HFFc6 (cell line): ENCODE measurements around the gene RGL4. TPM values are rescaled to one million over a fixed set of nuclear protein-coding genes. Genes with fewer than 3 reads are reported as not detected.
"Not testable (repeated sequence)": the region's sequence is repeated elsewhere in the genome, so short reads cannot be mapped to it uniquely, and the experiment has no call there.

ENCODE experiments used
- DNase-seq: peaks from one replicate; pipeline ENCODE4 v3.0.0-alpha.2; 2018
- H3K27ac Mint-ChIP-seq: 2 replicates; pipeline ENCODE4 v1.8.0; 2020; ENCODE audit warnings: mild to moderate bottlenecking, mixed read lengths
- H3K27me3 Mint-ChIP-seq: 2 replicates; pipeline ENCODE4 v1.8.0; 2021; ENCODE audit warnings: mild to moderate bottlenecking, moderate library complexity, mixed read lengths; ENCODE audit not compliant: insufficient read depth
- H3K36me3 Mint-ChIP-seq: 2 replicates; pipeline ENCODE4 v1.8.0; 2021; ENCODE audit warnings: low read depth, mixed read lengths
- H3K4me1 Mint-ChIP-seq: 2 replicates; pipeline ENCODE4 v1.8.0; 2020; ENCODE audit warnings: low read depth, mixed read lengths
- H3K4me3 Mint-ChIP-seq: 2 replicates; pipeline ENCODE4 v1.8.0; 2020; ENCODE audit warnings: mild to moderate bottlenecking, moderate library complexity, mixed read lengths
- H3K9me3 Mint-ChIP-seq: 2 replicates; pipeline ENCODE4 v1.8.0; 2020; ENCODE audit warnings: mild to moderate bottlenecking, mixed read lengths
- total RNA-seq, 6 experiments: library from RNA; stranded (reverse); fragmentation: NEBNext Ultra II Directional; extraction: Animal tissue kit (Norgen Biotek cat#: 25700); gene quantifications; 2 replicates in 1 of 6; 3 replicates in 5 of 6; pipeline ENCODE4 v1.2.3, GENCODE V29; 2021
- TF ChIP-seq, protein P1 (sequence below): fragments of 200-600 bp; sonication (generic); IDR thresholded peaks from 2 replicates; pipeline ENCODE4 v1.5.0; 2021; ENCODE audit warnings: antibody characterized with exemption, mild to moderate bottlenecking

The RGL4 gene
- total RNA-seq, 6 experiments from 2014 or later, result not detected

- H3K27ac Mint-ChIP-seq, result peak overlapping the region; percentile 81
- H3K36me3 Mint-ChIP-seq, result peaks cover 7% of the 10 kb centered on the region
- H3K27me3 Mint-ChIP-seq, result peaks cover 2% of the 10 kb centered on the region; the same call in 1 of the 2 replicates
- TF ChIP-seq, protein P1, sequence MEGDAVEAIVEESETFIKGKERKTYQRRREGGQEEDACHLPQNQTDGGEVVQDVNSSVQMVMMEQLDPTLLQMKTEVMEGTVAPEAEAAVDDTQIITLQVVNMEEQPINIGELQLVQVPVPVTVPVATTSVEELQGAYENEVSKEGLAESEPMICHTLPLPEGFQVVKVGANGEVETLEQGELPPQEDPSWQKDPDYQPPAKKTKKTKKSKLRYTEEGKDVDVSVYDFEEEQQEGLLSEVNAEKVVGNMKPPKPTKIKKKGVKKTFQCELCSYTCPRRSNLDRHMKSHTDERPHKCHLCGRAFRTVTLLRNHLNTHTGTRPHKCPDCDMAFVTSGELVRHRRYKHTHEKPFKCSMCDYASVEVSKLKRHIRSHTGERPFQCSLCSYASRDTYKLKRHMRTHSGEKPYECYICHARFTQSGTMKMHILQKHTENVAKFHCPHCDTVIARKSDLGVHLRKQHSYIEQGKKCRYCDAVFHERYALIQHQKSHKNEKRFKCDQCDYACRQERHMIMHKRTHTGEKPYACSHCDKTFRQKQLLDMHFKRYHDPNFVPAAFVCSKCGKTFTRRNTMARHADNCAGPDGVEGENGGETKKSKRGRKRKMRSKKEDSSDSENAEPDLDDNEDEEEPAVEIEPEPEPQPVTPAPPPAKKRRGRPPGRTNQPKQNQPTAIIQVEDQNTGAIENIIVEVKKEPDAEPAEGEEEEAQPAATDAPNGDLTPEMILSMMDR, result no peak
- H3K4me1 Mint-ChIP-seq, result 0 out of 2 replicates have a peak, but pooled peaks cover 4% of the 10 kb centered on the region
- DNase-seq, result peak; percentile 60
- peak overlapping the region; percentile 83 for H3K4me3 Mint-ChIP-seq
- no peaks in the 10 kb centered on the region for H3K9me3 Mint-ChIP-seq
Observed at GRCh38 chr22:23716811-23717801, 26.3 kb downstream of the RGL4 start.

- Mint-ChIP-seq H3K4me3 (no peak overlapping the region), H3K4me1 (0 out of 2 replicates have a peak, but pooled peaks cover 4% of the 10 kb centered on the region), H3K27me3 (peaks cover 3% of the 10 kb centered on the region), H3K27ac (no peak overlapping the region), H3K36me3 (peaks cover 7% of the 10 kb centered on the region), H3K9me3 (no peaks in the 10 kb centered on the region)
- TF ChIP-seq, protein P1, result no peak
- DNase-seq, result no peak
Observed at GRCh38 chr22:23718371-23719165, 27.8 kb downstream of the RGL4 start.

- Mint-ChIP-seq H3K4me3 (no peak overlapping the region), H3K4me1 (0 out of 2 replicates have a peak, but pooled peaks cover 9% of the 10 kb centered on the region), H3K36me3 (no peaks in the 10 kb centered on the region), H3K27ac (no peak overlapping the region), H3K9me3 (no peaks in the 10 kb centered on the region), H3K27me3 (peaks cover 7% of the 10 kb centered on the region)
- DNase-seq, result no peak
- TF ChIP-seq, protein P1, result no peak
Observed at GRCh38 chr22:23720855-23721254, 30.0 kb downstream of the RGL4 start.

- no peak overlapping the region for H3K4me3 Mint-ChIP-seq
- no peak overlapping the region for H3K27ac Mint-ChIP-seq
- no peaks in the 10 kb centered on the region for H3K9me3 Mint-ChIP-seq
- TF ChIP-seq, protein P1, result no peak
- 0 out of 2 replicates have a peak, but pooled peaks cover 9% of the 10 kb centered on the region for H3K4me1 Mint-ChIP-seq
- DNase-seq, result no peak
- peaks cover 11% of the 10 kb centered on the region for H3K27me3 Mint-ChIP-seq
- no peaks in the 10 kb centered on the region for H3K36me3 Mint-ChIP-seq
Observed at GRCh38 chr22:23722160-23722559, 31.3 kb downstream of the RGL4 start.

DNA sequence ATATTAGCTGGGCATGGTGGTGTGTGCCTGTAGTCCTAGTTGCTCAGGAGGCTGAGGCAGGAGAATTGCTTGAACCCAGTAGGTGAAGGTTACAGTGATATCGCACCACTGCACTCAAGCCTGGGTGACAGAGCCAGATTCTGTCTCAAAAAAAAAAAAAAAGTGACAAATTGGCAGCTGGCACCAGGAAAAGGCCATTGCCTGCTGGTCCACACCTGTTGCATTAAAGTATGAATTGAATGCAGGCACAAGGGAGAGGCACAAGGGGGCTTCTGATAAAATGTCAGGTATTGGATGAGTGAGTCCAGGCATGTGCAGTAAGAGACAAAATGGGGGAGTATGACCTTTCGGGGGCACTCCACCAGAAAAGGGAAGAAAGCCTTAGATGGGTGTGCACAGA lies 31.9 kb downstream of the RGL4 start:
- TF ChIP-seq, protein P1, result no peak
- no peaks in the 10 kb centered on the region for H3K9me3 Mint-ChIP-seq
- no peaks in the 10 kb centered on the region for H3K36me3 Mint-ChIP-seq
- peaks cover 11% of the 10 kb centered on the region for H3K27me3 Mint-ChIP-seq
- H3K4me1 Mint-ChIP-seq, result 0 out of 2 replicates have a peak, but pooled peaks cover 5% of the 10 kb centered on the region
- no peak for DNase-seq
- H3K27ac Mint-ChIP-seq, result no peak overlapping the region
- H3K4me3 Mint-ChIP-seq, result no peak overlapping the region

- H3K4me3 Mint-ChIP-seq, H3K27ac Mint-ChIP-seq, H3K4me1 Mint-ChIP-seq, H3K9me3 Mint-ChIP-seq, H3K36me3 Mint-ChIP-seq, DNase-seq: not testable (repeated sequence)
- H3K27me3 Mint-ChIP-seq, result peaks cover 16% of the 10 kb centered on the region
Observed at GRCh38 chr22:23728108-23728507, 37.3 kb downstream of the RGL4 start.
